ENCODE measurements around the gene DLGAP1. TPM values are rescaled to one million over a fixed set of nuclear protein-coding genes. Genes with fewer than 3 reads are reported as not detected.

DLGAP1 gene
- total RNA-seq, 1 donor from 2014 or later: 11.5 TPM

- no peak overlapping the region for H3K27ac Mint-ChIP-seq (ENCODE audit: unreplicated experiment)
- H3K9me3 Mint-ChIP-seq: no peaks in the 10 kb centered on the region
- no peak for TF ChIP-seq CTCF (conservative IDR thresholded peaks at IDR 0.05)
- no peak overlapping the region for H3K4me3 Mint-ChIP-seq
- no peaks in the 10 kb centered on the region for H3K36me3 Mint-ChIP-seq (ENCODE audit: low read depth)
- H3K27me3 Mint-ChIP-seq (ENCODE audit: low read depth): no peaks in the 10 kb centered on the region
- no peak for DNase-seq (ENCODE audit: low read depth, low spot score)
- H3K4me1 Mint-ChIP-seq: no peaks in the 10 kb centered on the region
These were observed 944.2 kb downstream of the DLGAP1 start for GRCh38 chr18:3510896-3511295.

GRCh38 chr18:3510024-3510423, 945.1 kb downstream of the DLGAP1 start:
- no peak for TF ChIP-seq CTCF (conservative IDR thresholded peaks at IDR 0.05)
- no peak overlapping the region for H3K4me3 Mint-ChIP-seq
- no peaks in the 10 kb centered on the region for H3K36me3 Mint-ChIP-seq (ENCODE audit: low read depth)

GRCh38 chr18:3508576-3509549, 946.2 kb downstream of the DLGAP1 start:
- TF ChIP-seq CTCF (conservative IDR thresholded peaks at IDR 0.05): no peak
- Mint-ChIP-seq H3K4me1 (no peaks in the 10 kb centered on the region), H3K27me3 (ENCODE audit: low read depth) (no peaks in the 10 kb centered on the region), H3K9me3 (no peaks in the 10 kb centered on the region), H3K4me3 (no peak overlapping the region), H3K36me3 (ENCODE audit: low read depth) (no peaks in the 10 kb centered on the region), H3K27ac (ENCODE audit: unreplicated experiment) (no peak overlapping the region)
- no peak for DNase-seq (ENCODE audit: low read depth, low spot score)

More at GRCh38 chr18:3510024-3510423, 945.1 kb downstream of the DLGAP1 start:
- Mint-ChIP-seq H3K4me1 (no peaks in the 10 kb centered on the region), H3K27me3 (ENCODE audit: low read depth) (no peaks in the 10 kb centered on the region), H3K27ac (ENCODE audit: unreplicated experiment) (no peak overlapping the region), H3K9me3 (no peaks in the 10 kb centered on the region)
- no peak for DNase-seq (ENCODE audit: low read depth, low spot score)

GRCh38 chr18:3504637-3505036, 950.5 kb downstream of the DLGAP1 start:
- DNase-seq (ENCODE audit: low read depth, low spot score): no peak
- Mint-ChIP-seq H3K4me1 (peaks cover 5% of the 10 kb centered on the region), H3K36me3 (ENCODE audit: low read depth) (no peaks in the 10 kb centered on the region), H3K27ac (ENCODE audit: unreplicated experiment) (no peak overlapping the region), H3K4me3 (no peak overlapping the region), H3K27me3 (ENCODE audit: low read depth) (peaks cover 5% of the 10 kb centered on the region), H3K9me3 (no peaks in the 10 kb centered on the region)
- TF ChIP-seq CTCF (conservative IDR thresholded peaks at IDR 0.05): no peak

GRCh38 chr18:3502650-3503049, 952.5 kb downstream of the DLGAP1 start:
- Mint-ChIP-seq H3K4me3 (no peak overlapping the region), H3K36me3 (ENCODE audit: low read depth) (no peaks in the 10 kb centered on the region), H3K4me1 (peaks cover 14% of the 10 kb centered on the region), H3K9me3 (no peaks in the 10 kb centered on the region), H3K27ac (ENCODE audit: unreplicated experiment) (no peak overlapping the region), H3K27me3 (ENCODE audit: low read depth) (peaks cover 21% of the 10 kb centered on the region)
- no peak for TF ChIP-seq CTCF (conservative IDR thresholded peaks at IDR 0.05)
- DNase-seq (ENCODE audit: low read depth, low spot score): no peak
